ENCODE data around the gene ZNF232. TPM values are rescaled to one million over a fixed set of nuclear protein-coding genes. Genes with fewer than 3 reads are reported as not detected.
"Not testable (repeated sequence)": the region's sequence is repeated elsewhere in the genome, so short reads cannot be mapped to it uniquely, and the experiment has no call there.

The ZNF232 gene
- 1 to 10 TPM; 2.1 to 3.6 TPM for total RNA-seq
- 8.6 TPM for polyA plus RNA-seq (2013, experiment 1 of 2)
- polyA plus RNA-seq (2013, experiment 2 of 2) = 8.8 TPM
- 3.3 to 40.2 (median 20.1) reads per million in 172 experiments for total RNA-seq

DNA sequence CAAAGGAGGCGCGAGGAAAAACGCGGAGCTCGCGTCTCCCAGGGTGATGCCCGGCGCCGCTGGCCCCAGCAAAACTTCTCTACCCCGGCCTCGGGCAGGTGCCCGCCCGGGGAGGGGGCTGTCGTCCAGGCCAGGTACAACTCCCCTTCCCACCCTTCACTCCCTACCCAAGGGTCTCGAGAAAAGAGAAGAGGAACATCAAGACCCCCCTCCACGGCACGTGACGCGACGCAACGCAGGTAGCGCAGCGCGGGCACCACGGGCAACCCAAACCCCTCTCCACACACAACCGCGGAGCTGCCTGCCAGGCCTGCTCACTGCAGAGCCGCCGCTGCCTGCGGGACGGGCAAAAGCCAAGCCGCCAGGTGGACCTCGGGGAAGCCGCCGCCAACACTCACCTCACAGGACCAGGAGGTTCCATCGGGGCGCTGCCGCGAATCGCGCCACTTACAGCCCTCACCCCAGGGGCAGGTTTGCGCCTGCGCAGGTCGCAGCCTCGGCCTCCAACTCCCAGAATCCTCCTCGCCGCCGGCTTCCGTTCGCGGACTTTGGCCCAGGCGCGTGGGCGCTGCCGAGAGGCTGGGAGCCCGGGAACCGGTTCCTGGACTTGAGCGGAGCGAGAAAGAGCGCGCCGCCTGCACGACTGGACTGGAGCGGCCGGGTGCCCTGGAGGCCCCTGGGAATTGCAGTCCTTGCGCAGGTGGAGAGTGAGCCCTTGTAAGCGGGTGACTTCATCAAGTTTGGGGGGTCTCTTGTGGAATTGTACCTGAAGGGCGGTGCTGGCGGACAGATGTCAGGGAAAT, at the start of gene ZNF232:
ZNF232 (minus strand) TSS at position 477 of the 803 bp plus-strand sequence; CDS start at position 421, 56 bp downstream.
- CTCF ChIA-PET = interaction anchor here (1.0 to 1.9 kb wide), 2 partner anchors 33 to 80 kb away, joined by 5 to 6 read pairs; partner anchors contain the start of genes ZFP3 and ZNF594
- peak; percentile 89 for ATAC-seq (ENCODE audit: poor library complexity)
- H3K27me3 Mint-ChIP-seq = peaks cover 31% of the 10 kb centered on the region
- intact Hi-C loops (cut with DNase I, micrococcal nuclease) = loop anchor here (2.0 to 5.0 kb wide), 4 partner anchors 33 to 381 kb away; partner anchors contain the start of genes ZFP3 (in 2 of the 2), MED11 (in 1 of the 2) and ZNF594 (in 1 of the 2)
- H3K4me1 ChIP-seq (ENCODE audit: insufficient read depth, low read length) = peaks cover 29% of the 10 kb centered on the region
- DNase-seq = peak; percentile 79 to 95 (median 86)
- POLR2A ChIA-PET = interaction anchor here (0.9 to 1.8 kb wide), 4 partner anchors 15 to 70 kb away, joined by 3 to 8 read pairs (median 4); partner anchors contain the start of gene ZFP3
- H3K4me3 ChIP-seq (ENCODE audit: low read length) = peak within 1 kb of the TSS; percentile 92
- peak within 1 kb of the TSS; percentile 92 for H3K4me3 Mint-ChIP-seq
- H3K27me3 ChIP-seq (ENCODE audit: control insufficient read depth in 1 of 2, insufficient read depth in 2 of 2, low read length in 2 of 2) = peaks cover 14 to 19% of the 10 kb centered on the region in 2 experiments
- H3K27ac Mint-ChIP-seq = peak within 1 kb of the TSS; percentile 65
- H3K4me1 Mint-ChIP-seq (ENCODE audit: low read depth) = peaks cover 49% of the 10 kb centered on the region
- H3K36me3 ChIP-seq (ENCODE audit: insufficient read depth, low read length) = peaks cover 24% of the 10 kb centered on the region
- no peaks in the 10 kb centered on the region for H3K9me3 Mint-ChIP-seq
- peaks cover 0 to 13% of the 10 kb centered on the region in 2 experiments for H3K9me3 ChIP-seq (ENCODE audit: control insufficient read depth in 1 of 2, insufficient read depth in 1 of 2, low read length in 2 of 2)
- H3K36me3 Mint-ChIP-seq (ENCODE audit: low read depth) = peaks cover 57% of the 10 kb centered on the region
- peak within 1 kb of the TSS; percentile 16 to 61 for H3K27ac ChIP-seq (ENCODE audit: low read depth in 1 of 2, low read length in 2 of 2)
- TF ChIP-seq, protein P1, sequence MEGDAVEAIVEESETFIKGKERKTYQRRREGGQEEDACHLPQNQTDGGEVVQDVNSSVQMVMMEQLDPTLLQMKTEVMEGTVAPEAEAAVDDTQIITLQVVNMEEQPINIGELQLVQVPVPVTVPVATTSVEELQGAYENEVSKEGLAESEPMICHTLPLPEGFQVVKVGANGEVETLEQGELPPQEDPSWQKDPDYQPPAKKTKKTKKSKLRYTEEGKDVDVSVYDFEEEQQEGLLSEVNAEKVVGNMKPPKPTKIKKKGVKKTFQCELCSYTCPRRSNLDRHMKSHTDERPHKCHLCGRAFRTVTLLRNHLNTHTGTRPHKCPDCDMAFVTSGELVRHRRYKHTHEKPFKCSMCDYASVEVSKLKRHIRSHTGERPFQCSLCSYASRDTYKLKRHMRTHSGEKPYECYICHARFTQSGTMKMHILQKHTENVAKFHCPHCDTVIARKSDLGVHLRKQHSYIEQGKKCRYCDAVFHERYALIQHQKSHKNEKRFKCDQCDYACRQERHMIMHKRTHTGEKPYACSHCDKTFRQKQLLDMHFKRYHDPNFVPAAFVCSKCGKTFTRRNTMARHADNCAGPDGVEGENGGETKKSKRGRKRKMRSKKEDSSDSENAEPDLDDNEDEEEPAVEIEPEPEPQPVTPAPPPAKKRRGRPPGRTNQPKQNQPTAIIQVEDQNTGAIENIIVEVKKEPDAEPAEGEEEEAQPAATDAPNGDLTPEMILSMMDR (IDR thresholded peaks at IDR 0.05) = no peak

DNA sequence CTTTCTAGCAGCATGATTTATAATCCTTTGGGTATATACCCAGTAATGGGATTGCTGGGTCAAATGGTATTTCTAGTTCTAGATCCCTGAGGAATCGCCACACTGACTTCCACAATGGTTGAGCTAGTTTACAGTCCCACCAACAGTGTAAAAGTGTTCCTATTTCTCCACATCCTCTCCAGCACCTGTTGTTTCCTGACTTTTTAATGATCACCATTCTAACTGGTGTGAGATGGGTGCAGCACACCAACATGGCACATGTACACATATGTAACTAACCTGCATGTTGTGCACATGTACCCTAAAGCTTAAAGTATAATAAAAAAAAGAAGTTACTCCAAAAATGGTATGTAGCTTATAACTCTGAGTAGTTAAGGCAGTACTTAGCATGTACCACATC, 49.0 kb upstream of the ZNF232 start:
- intact Hi-C loops (cut with DNase I, micrococcal nuclease); H3K9me3 Mint-ChIP-seq; H3K36me3 Mint-ChIP-seq (ENCODE audit: low read depth); ATAC-seq (ENCODE audit: poor library complexity); H3K27me3 ChIP-seq (ENCODE audit: control insufficient read depth in 1 of 2, insufficient read depth in 2 of 2, low read length in 2 of 2); H3K27ac ChIP-seq (ENCODE audit: low read depth in 1 of 2, low read length in 2 of 2); H3K36me3 ChIP-seq (ENCODE audit: insufficient read depth, low read length); DNase-seq; H3K9me3 ChIP-seq (ENCODE audit: control insufficient read depth in 1 of 2, insufficient read depth in 1 of 2, low read length in 2 of 2); H3K4me3 Mint-ChIP-seq; H3K27ac Mint-ChIP-seq; H3K4me1 ChIP-seq (ENCODE audit: insufficient read depth, low read length); POLR2A ChIA-PET; H3K4me3 ChIP-seq (ENCODE audit: low read length); CTCF ChIA-PET; H3K4me1 Mint-ChIP-seq (ENCODE audit: low read depth): not testable (repeated sequence)
- peaks cover 47% of the 10 kb centered on the region for H3K27me3 Mint-ChIP-seq

DNA sequence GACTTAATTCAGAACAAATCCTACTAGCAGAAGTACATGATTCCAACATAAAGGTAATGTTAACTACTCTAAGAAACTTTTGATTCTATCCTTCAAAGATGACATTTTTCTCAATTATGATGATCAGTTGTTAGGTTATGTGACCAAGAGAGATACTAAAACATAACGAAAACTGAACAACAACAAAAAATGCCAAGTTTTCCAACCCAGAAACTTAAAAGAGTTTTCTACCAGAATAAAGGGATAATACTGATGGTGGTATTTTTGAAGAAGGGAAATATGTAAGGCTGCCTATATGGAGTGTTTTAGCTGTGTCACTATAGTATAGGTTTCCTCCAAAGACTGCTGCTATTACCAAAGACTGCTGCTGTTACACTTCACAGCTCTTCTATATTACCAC, 34.4 kb upstream of the ZNF232 start:
- H3K4me3 ChIP-seq (ENCODE audit: low read length); H3K27ac ChIP-seq (ENCODE audit: low read depth in 1 of 2, low read length in 2 of 2); intact Hi-C loops (cut with DNase I, micrococcal nuclease); H3K36me3 Mint-ChIP-seq (ENCODE audit: low read depth); POLR2A ChIA-PET; H3K4me1 Mint-ChIP-seq (ENCODE audit: low read depth); H3K36me3 ChIP-seq (ENCODE audit: insufficient read depth, low read length); DNase-seq; H3K9me3 Mint-ChIP-seq; H3K27ac Mint-ChIP-seq; H3K9me3 ChIP-seq (ENCODE audit: control insufficient read depth in 1 of 2, insufficient read depth in 1 of 2, low read length in 2 of 2); H3K4me1 ChIP-seq (ENCODE audit: insufficient read depth, low read length); H3K27me3 ChIP-seq (ENCODE audit: control insufficient read depth in 1 of 2, insufficient read depth in 2 of 2, low read length in 2 of 2); H3K4me3 Mint-ChIP-seq; CTCF ChIA-PET; ATAC-seq (ENCODE audit: poor library complexity): not testable (repeated sequence)
- peaks cover 27% of the 10 kb centered on the region for H3K27me3 Mint-ChIP-seq

DNA sequence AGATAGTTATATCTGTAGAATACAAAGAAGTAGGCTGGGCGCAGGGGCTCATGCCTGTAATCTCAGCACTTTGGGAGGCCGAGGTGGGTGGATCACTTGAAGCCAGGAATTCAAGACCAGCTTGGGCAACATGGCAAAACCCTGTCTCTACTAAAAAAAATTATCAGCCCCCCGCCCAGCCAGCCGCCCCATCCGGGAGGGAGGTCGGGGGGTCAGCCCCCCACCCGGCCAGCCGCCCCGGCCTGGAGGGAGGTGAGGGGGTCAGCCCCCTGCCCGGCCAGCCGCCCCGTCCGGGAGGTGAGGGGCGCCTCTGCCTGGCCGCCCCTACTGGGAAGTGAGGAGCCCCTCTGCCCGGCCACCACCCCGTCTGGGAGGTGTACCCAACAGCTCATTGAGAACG, 31.2 kb upstream of the ZNF232 start:
- H3K27ac ChIP-seq (ENCODE audit: low read depth in 1 of 2, low read length in 2 of 2); H3K9me3 Mint-ChIP-seq; H3K4me3 ChIP-seq (ENCODE audit: low read length); DNase-seq; H3K36me3 Mint-ChIP-seq (ENCODE audit: low read depth); intact Hi-C loops (cut with DNase I, micrococcal nuclease); H3K4me1 ChIP-seq (ENCODE audit: insufficient read depth, low read length); H3K36me3 ChIP-seq (ENCODE audit: insufficient read depth, low read length); H3K4me1 Mint-ChIP-seq (ENCODE audit: low read depth); H3K27ac Mint-ChIP-seq; ATAC-seq (ENCODE audit: poor library complexity); H3K9me3 ChIP-seq (ENCODE audit: control insufficient read depth in 1 of 2, insufficient read depth in 1 of 2, low read length in 2 of 2); POLR2A ChIA-PET; CTCF ChIA-PET; H3K27me3 ChIP-seq (ENCODE audit: control insufficient read depth in 1 of 2, insufficient read depth in 2 of 2, low read length in 2 of 2); H3K4me3 Mint-ChIP-seq: not testable (repeated sequence)
- peaks cover 17% of the 10 kb centered on the region for H3K27me3 Mint-ChIP-seq
